ENCODE results near the gene CHST12. TPM values are rescaled to one million over a fixed set of nuclear protein-coding genes. Genes with fewer than 3 reads are reported as not detected.

CHST12 gene
- total and polyA plus RNA-seq, 5 donors from 2014 or later, result 14.1 to 27.8 (median 20.2) TPM

GRCh38 chr7:2358968-2359527, 44.4 kb upstream of the CHST12 start:
- Histone ChIP-seq H3K4me1 (ENCODE audit: control insufficient read depth, insufficient read depth, low read length, poor library complexity, severe bottlenecking) (peaks cover 37% of the 10 kb centered on the region), H3K27ac (ENCODE audit: insufficient read depth, low read length, poor library complexity, severe bottlenecking) (no peak overlapping the region), H3K4me3 (ENCODE audit: low read depth, low read length) (no peak overlapping the region), H3K27me3 (ENCODE audit: control insufficient read depth, insufficient read depth, low read length) (no peaks in the 10 kb centered on the region), H3K36me3 (ENCODE audit: control insufficient read depth, insufficient read depth, low read length) (peaks cover 49% of the 10 kb centered on the region), H3K9me3 (ENCODE audit: control insufficient read depth in 2 of 2, low read length in 2 of 2) (no peaks in the 10 kb centered on the region)
- DNase-seq (no peak), ATAC-seq (ENCODE audit: low read depth in 2 of 2) (no peak)
- Mint-ChIP-seq H3K4me1 (peaks cover 10 to 56% (median 38%) of the 10 kb centered on the region in 4 donors), H3K36me3 (peaks cover 30% of the 10 kb centered on the region), H3K9me3 (no peaks in the 10 kb centered on the region), H3K4me3 (peak overlapping the region in 3 of 4 donors; percentile 36 to 72 (median 46)), H3K27ac (peak overlapping the region in 2 of 3 donors; percentile 61 to 76), H3K27me3 (no peaks in the 10 kb centered on the region)

- H3K27ac Mint-ChIP-seq, result peak overlapping the region in 1 of 3 donors; percentile 61
- H3K27me3 ChIP-seq (ENCODE audit: control insufficient read depth, insufficient read depth, low read length), result no peaks in the 10 kb centered on the region
Observed at GRCh38 chr7:2359610-2360009, 43.8 kb upstream of the CHST12 start.

GRCh38 chr7:2360796-2361195, 42.6 kb upstream of the CHST12 start:
- Histone ChIP-seq H3K36me3 (ENCODE audit: control insufficient read depth, insufficient read depth, low read length) (peaks cover 63% of the 10 kb centered on the region), H3K9me3 (ENCODE audit: control insufficient read depth in 2 of 2, low read length in 2 of 2) (no peaks in the 10 kb centered on the region), H3K27me3 (ENCODE audit: control insufficient read depth, insufficient read depth, low read length) (no peaks in the 10 kb centered on the region), H3K27ac (ENCODE audit: insufficient read depth, low read length, poor library complexity, severe bottlenecking) (no peak overlapping the region), H3K4me3 (ENCODE audit: low read depth, low read length) (no peak overlapping the region), H3K4me1 (ENCODE audit: control insufficient read depth, insufficient read depth, low read length, poor library complexity, severe bottlenecking) (peaks cover 31% of the 10 kb centered on the region)
- Mint-ChIP-seq H3K4me1 (peaks cover 10 to 48% (median 34%) of the 10 kb centered on the region in 4 donors), H3K27ac (peak overlapping the region in 1 of 3 donors; percentile 56), H3K4me3 (peak overlapping the region in 1 of 4 donors; percentile 24), H3K27me3 (no peaks in the 10 kb centered on the region), H3K36me3 (peaks cover 42% of the 10 kb centered on the region), H3K9me3 (no peaks in the 10 kb centered on the region)
- DNase-seq (no peak), ATAC-seq (ENCODE audit: low read depth in 2 of 2) (no peak)

More at GRCh38 chr7:2359610-2360009, 43.8 kb upstream of the CHST12 start:
- no peaks in the 10 kb centered on the region for H3K9me3 Mint-ChIP-seq
- Histone ChIP-seq H3K27ac (ENCODE audit: insufficient read depth, low read length, poor library complexity, severe bottlenecking) (no peak overlapping the region), H3K4me1 (ENCODE audit: control insufficient read depth, insufficient read depth, low read length, poor library complexity, severe bottlenecking) (peaks cover 36% of the 10 kb centered on the region), H3K9me3 (ENCODE audit: control insufficient read depth in 2 of 2, low read length in 2 of 2) (no peaks in the 10 kb centered on the region), H3K36me3 (ENCODE audit: control insufficient read depth, insufficient read depth, low read length) (peaks cover 54% of the 10 kb centered on the region), H3K4me3 (ENCODE audit: low read depth, low read length) (no peak overlapping the region)
- peaks cover 35% of the 10 kb centered on the region for H3K36me3 Mint-ChIP-seq
- no peaks in the 10 kb centered on the region for H3K27me3 Mint-ChIP-seq
- DNase-seq (no peak), ATAC-seq (ENCODE audit: low read depth in 2 of 2) (no peak)
- H3K4me1 Mint-ChIP-seq, result peaks cover 10 to 51% (median 35%) of the 10 kb centered on the region in 4 donors
- H3K4me3 Mint-ChIP-seq, result peak overlapping the region in 3 of 4 donors; percentile 24 to 72 (median 31)

DNA sequence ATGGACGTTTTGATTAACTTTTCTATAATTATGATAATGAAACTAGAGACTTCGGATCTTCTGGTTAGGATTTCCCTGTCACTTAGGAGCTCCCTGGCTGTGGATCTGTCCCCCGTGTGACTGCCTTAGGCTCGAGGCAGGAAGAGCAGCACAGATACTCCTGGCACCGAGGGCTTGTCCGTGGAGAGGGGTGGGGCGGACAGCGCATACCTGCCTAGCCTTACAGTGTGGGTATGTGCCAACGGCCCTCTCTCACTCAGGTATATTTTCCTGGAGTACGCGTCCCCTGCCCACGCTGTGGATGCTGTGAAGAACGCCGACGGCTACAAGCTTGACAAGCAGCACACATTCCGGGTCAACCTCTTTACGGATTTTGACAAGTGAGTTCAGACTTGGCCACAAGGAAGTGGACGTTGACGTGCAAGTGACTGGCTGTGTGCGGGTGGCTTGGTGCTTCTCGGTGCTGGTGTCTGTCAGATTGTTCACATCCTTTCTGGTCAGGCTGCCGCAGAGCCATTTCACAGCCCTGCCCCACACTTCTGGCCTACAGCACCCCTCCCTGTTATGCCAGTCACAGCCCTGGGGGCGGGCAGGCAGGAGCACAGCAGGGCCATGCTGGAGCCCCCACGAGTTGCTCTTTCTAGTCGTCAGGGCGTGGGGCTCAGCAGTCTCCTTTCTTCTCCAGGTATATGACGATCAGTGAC, 40.9 kb upstream of the CHST12 start:
- Mint-ChIP-seq H3K4me3 (no peak overlapping the region), H3K27ac (no peak overlapping the region)
- no peaks in the 10 kb centered on the region for H3K27me3 ChIP-seq (ENCODE audit: control insufficient read depth, insufficient read depth, low read length)

GRCh38 chr7:2369139-2369538, 34.3 kb upstream of the CHST12 start:
- Mint-ChIP-seq H3K9me3 (no peaks in the 10 kb centered on the region), H3K4me3 (no peak overlapping the region), H3K36me3 (peaks cover 41% of the 10 kb centered on the region), H3K27me3 (no peaks in the 10 kb centered on the region), H3K27ac (no peak overlapping the region), H3K4me1 (peaks cover 0 to 2% (median 0%) of the 10 kb centered on the region in 4 donors)
- H3K36me3 ChIP-seq (ENCODE audit: control insufficient read depth, insufficient read depth, low read length), result peaks cover 88% of the 10 kb centered on the region
- no peak overlapping the region for H3K27ac ChIP-seq (ENCODE audit: insufficient read depth, low read length, poor library complexity, severe bottlenecking)
- no peak for ATAC-seq (ENCODE audit: low read depth in 2 of 2)
- no peak for DNase-seq
- H3K27me3 ChIP-seq (ENCODE audit: control insufficient read depth, insufficient read depth, low read length), result no peaks in the 10 kb centered on the region
- no peaks in the 10 kb centered on the region for H3K4me1 ChIP-seq (ENCODE audit: control insufficient read depth, insufficient read depth, low read length, poor library complexity, severe bottlenecking)
- no peaks in the 10 kb centered on the region for H3K9me3 ChIP-seq (ENCODE audit: control insufficient read depth in 2 of 2, low read length in 2 of 2)
- no peak overlapping the region for H3K4me3 ChIP-seq (ENCODE audit: low read depth, low read length)

More for the DNA sequence above, 40.9 kb upstream of the CHST12 start:
- Mint-ChIP-seq H3K9me3 (no peaks in the 10 kb centered on the region), H3K36me3 (peaks cover 48% of the 10 kb centered on the region), H3K4me1 (peaks cover 10 to 32% (median 24%) of the 10 kb centered on the region in 4 donors), H3K27me3 (no peaks in the 10 kb centered on the region)
- Histone ChIP-seq H3K27ac (ENCODE audit: insufficient read depth, low read length, poor library complexity, severe bottlenecking) (no peak overlapping the region), H3K4me1 (ENCODE audit: control insufficient read depth, insufficient read depth, low read length, poor library complexity, severe bottlenecking) (peaks cover 14% of the 10 kb centered on the region), H3K36me3 (ENCODE audit: control insufficient read depth, insufficient read depth, low read length) (peaks cover 71% of the 10 kb centered on the region), H3K9me3 (ENCODE audit: control insufficient read depth in 2 of 2, low read length in 2 of 2) (no peaks in the 10 kb centered on the region), H3K4me3 (ENCODE audit: low read depth, low read length) (no peak overlapping the region)
- DNase-seq, result no peak
- ATAC-seq (ENCODE audit: low read depth in 2 of 2), result no peak

DNA sequence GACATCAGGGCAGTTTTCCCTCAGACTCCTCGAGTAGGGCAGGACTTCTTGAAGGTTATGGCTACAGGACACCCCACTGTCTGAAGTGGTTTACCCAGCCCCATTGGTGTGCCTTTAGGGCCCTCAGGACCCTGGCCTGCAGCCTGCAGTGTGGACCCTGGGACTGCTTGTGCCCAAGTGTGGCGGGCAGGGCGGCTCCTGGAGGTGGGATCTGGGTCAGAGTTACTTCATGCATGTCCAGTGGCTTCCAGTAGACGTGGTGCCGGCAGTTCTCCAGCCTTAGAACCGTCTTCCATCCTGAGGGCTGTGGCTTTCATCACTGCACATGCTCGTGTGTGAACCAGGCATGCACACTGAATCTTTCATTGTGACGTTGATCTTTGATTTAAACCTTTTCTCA, 32.1 kb upstream of the CHST12 start:
- Histone ChIP-seq H3K9me3 (ENCODE audit: control insufficient read depth in 2 of 2, low read length in 2 of 2) (no peaks in the 10 kb centered on the region), H3K36me3 (ENCODE audit: control insufficient read depth, insufficient read depth, low read length) (peaks cover 91% of the 10 kb centered on the region), H3K4me1 (ENCODE audit: control insufficient read depth, insufficient read depth, low read length, poor library complexity, severe bottlenecking) (no peaks in the 10 kb centered on the region), H3K27ac (ENCODE audit: insufficient read depth, low read length, poor library complexity, severe bottlenecking) (no peak overlapping the region), H3K4me3 (ENCODE audit: low read depth, low read length) (no peak overlapping the region), H3K27me3 (ENCODE audit: control insufficient read depth, insufficient read depth, low read length) (no peaks in the 10 kb centered on the region)
- peaks cover 0 to 2% (median 0%) of the 10 kb centered on the region in 4 donors for H3K4me1 Mint-ChIP-seq
- H3K27me3 Mint-ChIP-seq, result no peaks in the 10 kb centered on the region
- no peak for DNase-seq
- H3K36me3 Mint-ChIP-seq, result peaks cover 40% of the 10 kb centered on the region
- H3K4me3 Mint-ChIP-seq, result no peak overlapping the region
- ATAC-seq (ENCODE audit: low read depth in 2 of 2), result no peak
- H3K27ac Mint-ChIP-seq, result no peak overlapping the region
- H3K9me3 Mint-ChIP-seq, result no peaks in the 10 kb centered on the region

- Histone ChIP-seq H3K9me3 (ENCODE audit: control insufficient read depth in 2 of 2, low read length in 2 of 2) (no peaks in the 10 kb centered on the region), H3K27me3 (ENCODE audit: control insufficient read depth, insufficient read depth, low read length) (no peaks in the 10 kb centered on the region), H3K4me1 (ENCODE audit: control insufficient read depth, insufficient read depth, low read length, poor library complexity, severe bottlenecking) (no peaks in the 10 kb centered on the region), H3K36me3 (ENCODE audit: control insufficient read depth, insufficient read depth, low read length) (peaks cover 91% of the 10 kb centered on the region), H3K27ac (ENCODE audit: insufficient read depth, low read length, poor library complexity, severe bottlenecking) (no peak overlapping the region), H3K4me3 (ENCODE audit: low read depth, low read length) (no peak overlapping the region)
- Mint-ChIP-seq H3K9me3 (no peaks in the 10 kb centered on the region), H3K4me3 (no peak overlapping the region), H3K27me3 (no peaks in the 10 kb centered on the region), H3K27ac (peak overlapping the region in 1 of 3 donors; percentile 38), H3K36me3 (peaks cover 43% of the 10 kb centered on the region), H3K4me1 (peaks cover 0 to 4% (median 1%) of the 10 kb centered on the region in 4 donors)
- no peak for ATAC-seq (ENCODE audit: low read depth in 2 of 2)
- DNase-seq, result no peak
Observed at GRCh38 chr7:2372724-2373123, 30.7 kb upstream of the CHST12 start.

Data from CD4-positive, CD25-positive, alpha-beta regulatory T cell (primary cell).